ENCODE data around the gene CHST11.
A peak's percentile ranks its signal among the peaks of the same experiment; 100 is the strongest.
"Not testable (repeated sequence)": the region's sequence is repeated elsewhere in the genome, so short reads cannot be mapped to it uniquely, and the experiment has no call there.

CHST11 gene

DNA sequence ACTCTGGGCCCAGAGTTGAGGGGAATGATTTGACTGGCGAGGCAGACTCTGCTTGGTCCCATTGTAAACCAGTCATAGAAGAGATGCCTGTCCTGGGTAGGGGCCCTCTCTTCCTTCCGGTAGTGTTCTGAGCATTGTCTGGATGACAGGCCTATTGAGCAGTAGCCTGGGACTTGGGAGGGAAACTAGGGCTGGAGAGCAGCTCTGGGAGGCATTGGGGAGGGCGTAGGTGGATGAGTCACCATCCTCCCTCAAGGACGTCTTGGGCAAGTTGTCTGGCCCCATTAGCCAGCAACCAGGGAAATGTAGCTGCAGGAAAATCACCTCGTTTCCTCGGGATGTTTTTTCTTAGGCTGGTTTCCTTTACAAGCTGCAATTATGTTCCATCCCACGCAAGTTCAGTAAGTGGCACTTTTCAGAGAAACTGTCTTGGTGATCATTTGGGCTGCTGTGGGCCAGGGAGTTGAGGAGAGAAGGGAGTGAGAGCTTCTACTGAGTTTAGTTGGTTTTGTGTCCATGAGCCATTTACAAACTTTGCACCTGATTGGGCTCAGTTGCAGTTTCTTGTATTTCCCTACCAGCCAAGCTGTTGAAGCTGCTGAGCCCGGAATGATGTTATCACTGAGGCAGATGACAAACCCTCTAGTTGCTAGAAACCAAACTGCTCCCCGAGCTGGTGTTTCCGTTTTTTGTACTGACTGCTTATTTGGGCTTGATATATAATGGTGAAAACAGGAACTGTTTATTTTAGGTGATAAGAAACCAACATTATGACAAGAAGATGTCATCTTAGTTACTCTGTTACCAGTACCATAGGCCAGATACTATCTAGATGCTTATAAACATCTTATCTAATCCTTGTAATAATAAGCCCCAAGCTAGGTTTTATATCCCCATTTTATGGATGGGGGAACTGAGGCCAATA lies 147.6 kb downstream of the CHST11 start:
- DNase-seq (ENCODE audit: low read depth) = peak; percentile 91

DNA sequence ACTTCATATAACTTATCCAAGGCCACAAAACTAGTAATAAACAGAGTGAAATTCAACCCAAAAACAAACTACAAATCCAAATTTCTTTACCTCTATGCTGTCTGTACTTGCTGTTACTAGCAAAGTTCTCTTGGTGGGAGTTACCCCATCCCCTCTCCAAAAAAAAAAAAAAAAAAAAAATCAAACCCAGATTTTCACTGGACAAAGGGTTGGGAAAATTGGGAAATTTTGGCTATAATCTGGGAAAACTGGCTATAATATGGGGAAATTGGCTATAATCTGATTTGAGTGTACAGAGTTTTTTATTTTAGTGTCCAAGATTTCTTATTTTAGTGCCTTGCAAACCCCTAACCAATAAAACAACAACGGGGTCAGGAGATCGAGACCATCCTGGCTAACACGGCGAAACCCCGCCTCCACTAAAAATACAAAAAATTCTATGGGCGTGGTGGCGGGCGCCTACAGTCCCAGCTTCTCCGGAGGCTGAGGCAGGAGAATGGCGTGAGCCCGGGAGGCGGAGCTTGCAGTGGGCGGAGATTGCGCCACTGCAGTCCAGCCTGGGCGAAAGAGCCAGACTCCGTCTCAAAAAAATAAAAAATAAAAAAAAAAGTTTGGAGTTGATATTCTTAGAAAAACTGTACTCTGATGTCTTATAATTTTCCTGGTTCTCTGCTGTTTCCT lies 148.4 kb downstream of the CHST11 start:
- DNase-seq (ENCODE audit: low read depth) = no peak

DNA sequence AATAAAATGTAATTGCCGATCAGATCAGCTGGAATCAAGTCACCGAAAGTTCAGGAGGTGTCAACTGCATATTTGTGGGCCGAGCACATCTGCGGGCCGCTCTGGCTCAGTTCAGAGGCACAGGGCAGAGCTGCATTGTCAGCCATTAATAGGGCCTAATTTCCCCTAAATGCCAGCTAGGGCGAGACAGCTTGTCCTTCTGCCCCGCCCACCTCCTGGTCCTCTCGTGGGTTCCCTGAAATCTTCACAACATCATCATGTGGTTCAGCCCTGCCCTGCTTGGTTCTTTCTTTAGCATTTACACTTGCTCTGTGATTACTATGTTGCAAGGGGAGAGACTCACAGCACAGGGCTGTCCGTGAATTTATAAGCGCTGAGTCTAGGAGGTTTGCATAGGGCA lies 148.9 kb downstream of the CHST11 start:
- peak; percentile 50 for DNase-seq (ENCODE audit: low read depth)

- no peak for DNase-seq (ENCODE audit: low read depth)
These were observed 152.2 kb downstream of the CHST11 start for GRCh38 chr12:104608998-104609397.

DNA sequence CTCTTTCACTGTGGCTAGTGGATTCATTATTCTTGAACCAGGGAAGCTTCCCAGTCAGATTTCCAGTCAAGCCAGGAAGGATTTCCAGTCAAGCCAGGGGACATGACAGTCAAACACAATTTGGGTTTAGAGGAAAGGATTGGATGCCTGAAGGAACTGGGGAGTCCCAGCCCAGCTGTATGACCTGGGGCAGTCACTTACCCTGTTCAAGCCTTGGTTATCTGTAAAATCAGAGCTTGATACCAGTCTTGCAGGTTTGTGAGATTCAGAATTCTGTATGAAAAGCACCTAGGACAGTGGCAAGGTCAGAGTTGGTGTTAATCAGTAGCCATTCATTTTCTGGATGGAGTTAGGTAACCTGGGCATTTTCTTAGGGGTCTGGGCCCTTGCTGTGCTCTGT lies 152.7 kb downstream of the CHST11 start:
- no peak for DNase-seq (ENCODE audit: low read depth)

DNA sequence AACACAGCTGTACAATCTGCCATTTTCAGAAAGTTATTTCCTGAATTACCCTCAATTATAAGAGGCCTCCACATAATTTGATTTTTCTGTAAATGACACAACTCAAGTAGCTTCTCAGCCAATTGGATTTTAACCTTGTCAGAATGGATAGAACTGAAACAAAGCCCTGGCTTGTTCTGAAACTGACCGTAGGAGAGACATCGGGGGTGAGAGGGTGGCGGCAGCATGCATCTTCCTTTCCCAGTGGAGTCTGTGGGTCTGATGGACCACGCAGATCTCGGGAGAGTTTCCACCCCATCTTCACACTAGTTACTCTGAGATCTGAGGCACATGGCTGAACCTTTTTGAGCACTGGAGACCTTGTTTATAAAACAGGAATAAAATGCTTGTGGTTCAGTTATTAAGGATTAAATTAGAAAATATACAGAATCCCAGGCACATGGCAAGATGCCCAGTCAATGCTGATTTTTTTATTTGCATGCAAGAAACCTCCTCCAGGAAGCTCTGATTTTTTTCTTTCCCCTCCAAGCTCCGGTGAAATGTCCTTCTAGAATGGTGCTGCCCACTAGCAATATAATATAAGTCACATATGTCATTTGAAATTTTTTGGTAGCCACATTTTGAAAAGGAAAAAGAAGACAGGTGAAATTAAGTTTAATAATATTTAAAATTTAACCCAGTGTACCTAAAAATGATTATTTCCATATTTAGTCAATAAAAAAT lies 153.9 kb downstream of the CHST11 start:
- no peak for DNase-seq (ENCODE audit: low read depth)

DNA sequence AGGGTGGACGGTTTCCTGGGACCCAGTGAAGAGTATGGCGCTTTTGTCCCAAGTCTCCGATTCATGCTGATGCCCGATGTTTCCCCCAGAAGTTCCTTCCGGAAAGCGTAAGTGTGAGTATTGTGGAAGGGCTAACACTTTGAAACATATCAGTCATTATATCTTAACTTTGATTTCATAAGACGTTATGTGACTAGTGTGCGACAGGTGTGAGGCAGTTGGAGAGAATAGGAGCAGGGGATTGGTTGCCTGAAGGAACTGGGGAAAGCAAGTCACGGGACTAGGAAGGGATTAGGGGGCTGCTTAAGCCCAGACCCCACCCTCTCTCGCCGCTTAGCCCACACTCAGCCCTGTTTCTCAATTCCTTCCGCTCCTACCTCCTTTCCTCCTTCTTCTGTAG lies 154.9 kb downstream of the CHST11 start:
- no peak for DNase-seq (ENCODE audit: low read depth)

- DNase-seq (ENCODE audit: low read depth) = not testable (repeated sequence)
These were observed 156.6 kb downstream of the CHST11 start for GRCh38 chr12:104613372-104613771.

DNA sequence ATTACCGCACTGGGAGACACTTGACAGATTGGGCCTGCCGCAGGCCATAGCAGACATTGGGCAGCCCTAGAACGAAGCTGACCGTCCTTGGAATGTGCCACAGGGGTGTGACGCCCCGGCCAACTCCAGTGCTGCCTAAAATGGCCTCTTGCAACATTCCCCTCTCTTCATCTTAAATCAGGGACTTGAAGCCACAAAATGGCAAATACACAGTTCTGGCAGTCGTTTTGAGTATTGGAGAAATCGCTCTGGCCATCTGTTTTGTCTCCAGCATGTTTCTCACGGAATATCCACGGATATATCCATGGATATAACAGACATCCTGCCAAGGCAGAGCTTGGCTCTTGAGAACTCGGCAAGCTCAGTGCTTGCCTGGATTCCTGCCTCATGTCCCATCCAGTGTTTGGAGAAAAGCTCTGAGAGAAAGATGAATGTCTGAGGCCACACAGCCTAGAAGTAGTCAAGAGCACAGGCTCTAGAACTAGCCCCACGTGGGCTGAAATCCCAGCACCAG lies 158.4 kb downstream of the CHST11 start:
- peak; percentile 49 for DNase-seq (ENCODE audit: low read depth)

DNA sequence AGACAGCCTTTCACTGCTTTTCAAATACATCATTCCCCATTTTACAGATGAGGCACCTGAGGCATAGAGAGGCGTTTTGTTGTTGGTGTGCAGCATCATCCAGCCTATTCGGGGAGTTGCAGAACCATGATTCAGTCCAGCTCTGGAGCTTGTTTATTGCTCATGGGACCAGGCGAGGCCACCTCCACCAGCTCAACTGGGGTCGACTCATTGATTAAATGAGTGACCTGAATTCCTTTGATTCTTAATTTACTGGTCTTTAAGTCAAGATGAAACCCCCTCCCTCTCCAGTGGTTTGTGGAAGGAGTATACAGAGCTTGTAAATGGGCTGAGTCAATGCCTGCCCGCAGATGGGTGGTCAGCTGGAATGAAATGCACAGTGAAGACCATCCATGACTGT lies 161.9 kb downstream of the CHST11 start:
- no peak for DNase-seq (ENCODE audit: low read depth)

- DNase-seq (ENCODE audit: low read depth) = no peak
These were observed 162.6 kb downstream of the CHST11 start for GRCh38 chr12:104619305-104619704.

GRCh38 chr12:104620837-104621531 lies 164.2 kb downstream of the CHST11 start:
- DNase-seq (ENCODE audit: low read depth) = no peak

DNA sequence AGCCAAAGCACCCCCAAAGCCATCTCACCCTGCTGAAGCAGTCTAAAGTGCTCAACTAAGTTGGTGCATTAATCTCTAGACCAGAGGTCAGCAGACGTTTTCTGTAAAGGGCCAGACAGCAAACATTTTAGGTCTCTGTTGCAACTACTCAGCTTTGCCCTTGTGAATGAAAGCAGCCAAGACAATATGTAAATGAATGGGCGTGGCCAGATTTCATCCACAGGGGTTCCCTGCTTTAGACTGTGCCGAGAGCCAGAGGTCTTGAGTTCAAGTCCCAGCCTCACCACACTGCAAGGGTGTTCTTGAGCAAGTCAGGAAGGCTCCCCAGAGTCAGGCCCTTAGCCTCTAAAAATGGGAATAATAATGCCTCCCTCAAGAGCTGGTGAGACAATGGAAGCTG lies 166.2 kb downstream of the CHST11 start:
- no peak for DNase-seq (ENCODE audit: low read depth)

DNA sequence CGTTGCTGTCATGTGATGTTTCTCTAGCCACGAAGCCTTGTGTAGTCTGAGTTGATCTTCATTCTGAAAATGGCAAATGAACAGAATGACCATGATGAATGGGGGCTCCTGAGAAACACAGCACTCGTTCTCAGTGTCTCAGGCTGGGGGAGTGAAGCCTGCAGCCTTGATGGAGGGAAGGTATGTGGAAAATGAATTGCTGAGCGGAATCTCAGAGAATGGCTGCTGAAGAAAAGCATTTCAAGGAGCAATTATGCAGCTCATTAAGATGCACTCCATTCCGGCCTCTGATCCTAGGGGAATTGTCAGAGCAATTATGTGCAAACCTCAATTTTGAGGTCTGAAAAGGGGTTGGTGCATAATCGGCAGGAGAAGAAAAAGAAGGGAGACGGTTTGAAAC lies 167.1 kb downstream of the CHST11 start:
- DNase-seq (ENCODE audit: low read depth) = no peak

GRCh38 chr12:104624529-104624928 lies 167.8 kb downstream of the CHST11 start:
- no peak for DNase-seq (ENCODE audit: low read depth)

DNA sequence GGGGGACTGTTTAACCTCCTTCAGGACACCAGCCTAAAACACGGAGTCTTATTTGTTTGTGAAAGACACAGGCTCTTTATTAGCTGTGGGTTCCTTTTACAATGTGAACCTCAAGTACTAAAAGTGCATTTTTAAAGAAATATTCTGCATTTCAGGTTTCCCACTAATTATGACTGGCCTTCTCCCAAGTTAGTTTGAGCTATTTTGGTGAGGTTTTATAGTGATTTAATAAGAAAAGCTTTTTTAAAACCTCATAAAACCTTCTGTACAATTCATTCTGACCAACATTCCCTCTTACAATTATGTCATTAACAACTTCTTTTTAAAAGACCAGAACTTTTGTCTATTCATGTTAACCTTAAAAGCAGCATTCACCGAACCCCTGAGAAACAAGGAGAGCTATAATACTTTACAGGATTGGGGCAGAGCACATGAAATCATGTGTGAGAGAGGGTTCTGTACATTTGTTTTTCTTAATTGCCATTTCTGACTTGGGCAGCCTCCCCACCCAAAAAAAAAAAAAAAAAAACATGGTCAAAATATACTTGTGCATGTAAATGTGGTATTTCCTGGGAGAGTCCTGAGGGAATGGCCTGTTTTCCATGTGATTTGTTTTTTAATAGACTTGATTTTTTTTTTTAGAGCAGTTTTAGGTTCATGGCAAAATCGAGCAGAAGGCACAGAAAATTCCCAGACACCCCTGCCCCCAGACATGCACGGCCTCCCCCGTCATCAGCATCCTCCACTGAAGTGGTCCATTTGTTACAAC lies 169.5 kb downstream of the CHST11 start:
- DNase-seq (ENCODE audit: low read depth) = no peak

GRCh38 chr12:104627231-104627989 lies 170.7 kb downstream of the CHST11 start:
- no peak for DNase-seq (ENCODE audit: low read depth)

GRCh38 chr12:104627990-104628830 lies 171.5 kb downstream of the CHST11 start:
- DNase-seq (ENCODE audit: low read depth) = no peak

GRCh38 chr12:104628831-104629135 lies 172.0 kb downstream of the CHST11 start:
- no peak for DNase-seq (ENCODE audit: low read depth)

DNA sequence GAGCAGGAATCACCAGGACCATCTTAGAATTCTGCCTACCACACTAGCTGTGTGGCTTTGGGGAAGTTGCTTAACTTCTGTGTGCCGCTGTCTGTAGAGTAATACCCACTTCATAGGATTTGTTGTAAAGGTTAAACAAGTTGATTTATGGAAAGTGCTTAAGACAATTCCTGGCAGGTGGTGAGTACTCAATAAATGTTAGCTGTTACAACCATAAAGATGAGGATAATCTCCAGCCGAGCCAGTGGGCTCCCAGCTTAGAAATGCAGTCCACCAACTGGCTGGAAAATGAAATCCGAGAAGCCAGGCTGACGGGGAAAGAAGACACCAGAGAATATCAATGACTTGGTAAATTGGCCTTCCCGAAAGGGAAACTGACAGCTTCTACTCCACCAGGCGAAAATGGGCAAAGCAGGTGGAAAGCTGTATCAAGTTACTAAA lies 173.5 kb downstream of the CHST11 start:
- no peak for DNase-seq (ENCODE audit: low read depth)

Measured in fibroblast of gingiva (primary cell).